DMS53 treated with DMSO at 0.1 percent for 48 hours (cell line): ENCODE measurements around the gene ANKRD53.
"Not testable (repeated sequence)": the region's sequence is repeated elsewhere in the genome, so short reads cannot be mapped to it uniquely, and the experiment has no call there.

Experiments
- DNase-seq: peaks from one replicate; lab custom pipeline; 2025; ENCODE audit not compliant: unreplicated experiment; lab: John Stamatoyannopoulos, UW

ANKRD53 gene

GRCh38 chr2:71005271-71006202, 27.1 kb downstream of the ANKRD53 start:
- DNase-seq = no peak

- DNase-seq = no peak
Measured at GRCh38 chr2:71006323-71006722, 27.9 kb downstream of the ANKRD53 start.

- DNase-seq = no peak
Measured at GRCh38 chr2:71006955-71007799, 28.7 kb downstream of the ANKRD53 start.

GRCh38 chr2:71008342-71008741, 29.9 kb downstream of the ANKRD53 start:
- DNase-seq = no peak

DNA sequence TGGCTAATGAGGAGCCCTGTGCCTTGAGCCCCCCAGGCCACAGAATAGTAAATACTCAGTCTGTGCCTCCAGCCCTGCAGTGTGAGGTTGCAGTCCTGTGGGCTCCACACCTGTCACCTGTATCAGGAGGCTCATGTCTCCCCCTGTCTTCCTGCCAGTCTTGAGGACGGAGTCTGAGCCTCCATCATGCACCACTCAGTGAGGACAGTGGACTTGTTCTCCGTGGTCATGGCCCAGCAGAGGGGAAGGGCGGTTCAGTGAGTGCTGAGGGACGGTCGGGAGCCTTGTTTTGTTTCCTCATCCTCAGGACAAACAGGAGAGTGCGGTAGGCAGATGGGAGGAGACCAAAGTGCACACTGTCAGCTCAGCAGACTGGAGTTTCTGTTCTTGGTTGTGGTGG, 33.4 kb downstream of the ANKRD53 start:
- DNase-seq = not testable (repeated sequence)

GRCh38 chr2:71018625-71019024, 40.2 kb downstream of the ANKRD53 start:
- no peak for DNase-seq

DNA sequence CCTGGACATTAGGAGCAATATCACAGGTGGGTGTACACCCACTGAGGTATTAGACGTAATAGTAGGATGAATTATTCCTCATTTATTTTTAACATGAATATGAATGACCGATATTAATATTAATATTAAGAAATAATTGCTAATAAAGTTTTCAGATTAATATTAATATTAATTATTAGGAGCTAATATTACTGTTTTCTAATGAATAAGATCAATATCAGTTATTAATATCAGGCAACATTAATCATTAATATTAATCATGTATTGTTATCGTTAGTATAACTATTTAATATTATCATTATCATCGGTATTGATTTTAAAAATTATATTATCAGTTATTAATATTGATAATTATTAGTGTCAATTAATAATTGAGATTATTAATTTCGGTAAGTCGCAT, 41.6 kb downstream of the ANKRD53 start:
- not testable (repeated sequence) for DNase-seq

- DNase-seq = not testable (repeated sequence)
Measured at GRCh38 chr2:71021394-71021793, 43.0 kb downstream of the ANKRD53 start.

DNA sequence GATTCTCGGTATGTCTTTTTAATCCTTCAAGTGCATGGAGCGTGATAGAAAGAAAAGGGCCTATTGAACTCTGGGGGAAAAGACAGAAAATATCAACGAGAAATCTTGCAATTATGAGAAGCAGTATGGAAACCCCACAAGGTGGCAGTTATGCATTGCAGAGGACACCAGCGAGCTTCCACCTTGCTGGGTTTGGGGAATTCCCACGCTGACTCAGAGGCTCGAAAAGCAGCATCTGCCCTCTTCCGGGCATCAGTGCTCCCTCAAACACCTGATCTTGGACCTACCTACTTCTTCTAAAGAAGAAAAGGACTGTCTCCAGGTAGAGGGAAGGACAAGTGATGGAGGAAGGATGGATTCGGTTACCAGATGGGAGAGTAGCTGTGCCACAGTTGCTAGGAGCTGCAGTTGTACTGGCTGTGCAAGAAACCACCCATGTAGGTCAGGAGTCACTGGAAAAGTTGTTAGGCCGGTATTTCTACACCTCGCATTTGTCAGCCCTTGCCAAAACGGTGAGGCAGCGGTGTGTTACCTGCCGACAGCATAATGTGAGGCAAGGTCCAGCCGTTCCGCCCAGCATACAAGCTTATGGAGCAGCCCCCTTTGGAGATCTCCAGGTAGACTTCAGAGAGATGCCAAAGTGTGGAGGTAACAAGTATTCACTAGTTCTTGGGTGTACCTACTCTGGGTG, 45.3 kb downstream of the ANKRD53 start:
- DNase-seq = peak; percentile 67
